AG04449 (cell line): ENCODE results near the gene GNG8.
A peak's percentile ranks its signal among the peaks of the same experiment; 100 is the strongest.

Source experiments
- CTCF ChIA-PET: fragments of 350-600 bp; formaldehyde crosslinking; extraction: SDS; loops from one replicate; lab custom pipeline; 2021; ENCODE audit warnings: antibody characterized with exemption; lab: Yijun Ruan, JAX
- POLR2A ChIA-PET: fragments of 400-600, 350-600 bp; formaldehyde crosslinking; extraction: SDS; loops from one replicate; lab custom pipeline; 2020; ENCODE audit warnings: antibody characterized with exemption, inconsistent platforms; lab: Yijun Ruan, JAX
- DNase-seq: peaks from one replicate; pipeline ENCODE4 v3.0.0-alpha.2; 2010; ENCODE audit warnings: low read depth, low spot score
- H3K4me3 ChIP-seq: 2 replicates; pipeline ENCODE4 v1.5.1; 2011; ENCODE audit warnings: low read depth, mild to moderate bottlenecking, control low read depth, low read length
- TF ChIP-seq, protein P1 (sequence below): IDR thresholded peaks from one replicate; pipeline ENCODE4 v1.5.1; 2011; ENCODE audit warnings: mild to moderate bottlenecking, moderate library complexity, low read length, control low read depth, inconsistent platforms; ENCODE audit not compliant: insufficient read depth; ENCODE audit errors: missing control alignments

Gene GNG8

DNA sequence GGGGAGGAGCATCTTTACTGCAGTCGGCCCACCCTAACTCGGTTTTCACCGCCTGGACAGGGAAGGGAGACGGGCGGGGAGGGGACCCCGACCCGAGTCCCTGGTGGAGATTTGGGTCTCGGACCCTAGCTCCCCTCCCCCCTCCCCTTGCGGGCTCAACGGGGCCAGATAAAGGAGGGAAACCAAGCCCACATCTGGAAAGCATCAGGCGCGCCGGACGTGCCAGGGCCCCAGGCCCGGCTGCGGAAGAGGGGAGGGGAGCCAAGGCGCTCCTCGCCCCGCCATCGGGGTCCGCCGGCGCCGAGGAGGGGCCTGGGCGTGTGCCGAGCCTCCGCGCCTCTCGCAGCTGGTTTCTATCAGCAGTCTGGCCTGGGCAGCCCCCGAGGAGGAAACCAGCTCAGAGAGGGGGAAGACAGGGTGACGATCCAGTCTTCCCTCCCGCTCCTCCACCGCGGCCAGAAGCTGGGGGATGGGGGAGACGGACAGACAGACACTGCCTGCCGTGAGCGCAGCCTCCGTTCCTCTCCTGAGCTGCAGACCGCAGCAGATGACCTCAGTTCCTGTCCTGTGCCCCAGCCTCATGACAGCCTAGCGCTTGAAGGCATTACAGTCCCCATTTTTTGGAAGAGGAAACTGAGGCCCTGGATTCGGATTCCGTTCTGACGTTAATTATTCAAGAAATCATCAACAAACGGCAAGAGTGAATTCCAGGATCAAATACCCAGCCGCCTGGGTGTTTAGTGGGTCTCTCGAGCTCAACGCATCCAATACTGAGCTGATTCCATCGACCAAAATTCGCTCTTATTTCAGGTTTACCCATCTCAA lies 3.6 kb upstream of the GNG8 start:
- ChIA-PET CTCF (interaction anchor here (0.7 to 1.5 kb wide), 7 partner anchors 13 to 82 kb away, joined by 3 to 4 read pairs (median 3); no protein-coding TSS in a partner anchor), POLR2A (interaction anchor here (0.7 kb wide), 1 partner anchor 84 kb away, joined by 3 read pairs; no protein-coding TSS in a partner anchor)
- TF ChIP-seq, protein P1, sequence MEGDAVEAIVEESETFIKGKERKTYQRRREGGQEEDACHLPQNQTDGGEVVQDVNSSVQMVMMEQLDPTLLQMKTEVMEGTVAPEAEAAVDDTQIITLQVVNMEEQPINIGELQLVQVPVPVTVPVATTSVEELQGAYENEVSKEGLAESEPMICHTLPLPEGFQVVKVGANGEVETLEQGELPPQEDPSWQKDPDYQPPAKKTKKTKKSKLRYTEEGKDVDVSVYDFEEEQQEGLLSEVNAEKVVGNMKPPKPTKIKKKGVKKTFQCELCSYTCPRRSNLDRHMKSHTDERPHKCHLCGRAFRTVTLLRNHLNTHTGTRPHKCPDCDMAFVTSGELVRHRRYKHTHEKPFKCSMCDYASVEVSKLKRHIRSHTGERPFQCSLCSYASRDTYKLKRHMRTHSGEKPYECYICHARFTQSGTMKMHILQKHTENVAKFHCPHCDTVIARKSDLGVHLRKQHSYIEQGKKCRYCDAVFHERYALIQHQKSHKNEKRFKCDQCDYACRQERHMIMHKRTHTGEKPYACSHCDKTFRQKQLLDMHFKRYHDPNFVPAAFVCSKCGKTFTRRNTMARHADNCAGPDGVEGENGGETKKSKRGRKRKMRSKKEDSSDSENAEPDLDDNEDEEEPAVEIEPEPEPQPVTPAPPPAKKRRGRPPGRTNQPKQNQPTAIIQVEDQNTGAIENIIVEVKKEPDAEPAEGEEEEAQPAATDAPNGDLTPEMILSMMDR: no peak
- H3K4me3 ChIP-seq: peak overlapping the region; percentile 59
- DNase-seq: no peak

DNA sequence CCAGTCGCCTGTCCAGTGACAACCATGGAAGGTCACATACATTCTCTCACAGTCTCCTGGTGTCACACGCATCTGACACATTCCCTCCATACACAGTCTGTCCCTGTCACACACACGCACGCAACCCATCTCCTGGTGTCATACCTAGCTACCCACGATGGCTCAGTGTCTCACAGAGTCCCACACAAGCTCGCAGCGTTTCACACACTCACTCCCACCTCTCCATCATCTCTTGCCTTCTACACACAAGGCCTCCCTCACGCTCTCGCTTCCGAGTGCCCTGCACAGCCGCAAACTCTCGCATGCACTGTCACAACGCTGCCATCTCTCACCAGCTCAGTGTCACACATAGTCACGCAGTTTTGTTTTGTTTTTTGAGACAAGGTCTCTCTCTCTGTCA lies 1.2 kb upstream of the GNG8 start:
- DNase-seq: no peak
- H3K4me3 ChIP-seq: no peak overlapping the region
- CTCF ChIA-PET: interaction anchor here (0.8 to 2.2 kb wide), 7 partner anchors 12 to 60 kb away, joined by 3 to 23 read pairs (median 4); partner anchors contain the start of genes DACT3 and PTGIR
- TF ChIP-seq, protein P1: no peak
- POLR2A ChIA-PET: no interaction called here

DNA sequence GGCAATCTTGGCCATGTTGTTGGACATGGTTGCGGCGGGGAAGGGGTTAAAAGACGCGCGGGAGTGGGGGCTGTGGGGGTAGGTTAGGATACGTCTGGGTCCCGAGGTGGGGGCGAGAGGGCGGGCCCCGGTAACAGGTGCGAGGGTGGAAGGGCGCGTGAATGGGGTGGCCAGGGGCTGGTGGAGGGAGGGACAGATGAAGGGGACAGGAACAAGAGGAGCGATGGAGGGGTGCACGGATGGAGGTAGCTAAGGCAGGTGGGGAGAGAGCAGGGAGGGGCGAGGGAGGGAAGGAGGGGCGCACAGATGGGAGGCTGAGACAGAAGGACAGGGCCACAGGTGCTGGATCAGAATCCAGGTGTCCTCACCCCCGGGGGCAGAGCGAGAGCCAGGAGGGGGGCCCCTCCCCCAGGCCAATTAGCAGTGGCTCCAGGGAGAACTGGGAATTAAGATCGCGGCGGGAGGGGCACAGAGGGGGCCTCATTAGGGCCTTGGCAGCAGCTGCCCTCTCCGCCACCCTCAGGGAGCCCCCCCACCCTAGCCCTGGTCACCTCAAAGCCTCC lies 1.3 kb downstream of the GNG8 start:
- H3K4me3 ChIP-seq: peak overlapping the region; percentile 48
- ChIA-PET CTCF (interaction anchor here (8.1 to 8.3 kb wide), 2 partner anchors 22 to 27 kb away, joined by 63 to 94 read pairs; partner anchors contain the start of gene DACT3), POLR2A (no interaction called here)
- no peak for DNase-seq
- TF ChIP-seq, protein P1: no peak

DNA sequence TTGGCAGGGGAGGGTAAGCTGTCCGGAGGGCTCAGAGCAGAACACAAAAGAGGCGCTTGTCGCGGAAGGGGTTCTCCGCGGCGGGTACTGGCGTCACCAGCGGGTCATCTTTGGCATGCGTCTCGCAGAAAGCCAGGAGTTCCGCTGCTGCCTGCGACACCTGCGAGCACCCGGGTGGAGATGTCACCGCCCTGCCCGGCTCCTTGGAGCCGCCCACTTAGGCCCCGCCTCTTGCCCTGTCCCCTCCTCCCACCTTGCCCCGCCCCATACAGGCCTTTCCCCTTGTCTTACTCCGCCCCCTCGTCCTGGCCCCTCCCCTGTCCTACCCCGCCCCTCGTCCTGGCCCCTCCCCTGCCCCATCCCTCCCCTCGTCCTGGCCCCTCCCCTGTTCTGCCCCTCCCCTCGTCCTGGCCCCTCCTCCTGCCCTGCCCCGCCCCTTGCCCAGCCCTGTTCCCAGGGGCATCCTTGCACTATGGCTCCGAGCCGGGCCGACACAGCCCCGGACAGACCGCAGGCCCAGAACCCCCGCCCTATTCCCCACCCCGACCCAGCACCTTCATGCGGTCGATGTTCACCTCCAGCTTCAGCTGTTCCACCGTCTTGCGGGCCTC lies 1.9 kb downstream of the GNG8 start:
- ChIA-PET POLR2A (interaction anchor here (0.9 kb wide), 1 partner anchor 33 kb away, joined by 3 read pairs; the partner anchor contains the start of gene CALM3), CTCF (interaction anchor here (1.5 to 8.3 kb wide), 5 partner anchors 9 to 28 kb away, joined by 3 to 94 read pairs (median 27); partner anchors contain the start of genes DACT3 and PTGIR)
- peak overlapping the region; percentile 54 for H3K4me3 ChIP-seq
- DNase-seq: no peak
- TF ChIP-seq, protein P1: no peak

DNA sequence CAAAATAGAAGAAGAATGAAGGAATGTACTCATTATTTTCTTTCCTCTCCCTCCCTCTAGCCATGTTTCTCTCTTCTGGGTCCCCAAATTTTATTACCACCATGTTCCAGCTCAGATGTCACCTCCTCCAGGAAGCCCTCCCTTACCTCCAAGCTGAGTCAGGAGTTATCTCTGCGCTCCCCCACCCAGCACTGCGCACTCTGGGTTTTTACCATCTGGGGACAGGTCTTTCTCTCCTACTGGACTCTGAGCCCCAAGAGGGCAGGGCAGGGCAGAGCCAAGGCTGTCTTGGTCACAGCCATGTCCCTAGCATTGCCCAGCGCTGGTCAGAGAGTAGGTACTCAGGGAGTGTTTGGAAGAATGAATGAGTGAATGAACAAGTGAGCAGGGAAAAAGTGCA lies 2.9 kb downstream of the GNG8 start:
- H3K4me3 ChIP-seq: no peak overlapping the region
- ChIA-PET CTCF (interaction anchor here (1.5 to 8.3 kb wide), 6 partner anchors 8 to 71 kb away, joined by 3 to 94 read pairs (median 18); partner anchors contain the start of genes DACT3 and PTGIR), POLR2A (no interaction called here)
- TF ChIP-seq, protein P1: no peak
- DNase-seq: no peak
